Stimulated activated CD8-positive, alpha-beta memory T cell treated with anti-CD3 and anti-CD28 coated beads, Interleukin-4, amount 100 ng/mL, for 1 hour (primary cell): ENCODE results near the gene HYCC2.
A peak's percentile ranks its signal among the peaks of the same experiment; 100 is the strongest.
"Not testable (repeated sequence)": the region's sequence is repeated elsewhere in the genome, so short reads cannot be mapped to it uniquely, and the experiment has no call there.

Source experiments
- DNase-seq, 2 donors: peaks; one replicate each; pipeline ENCODE4 v3.0.0-alpha.2; 2020; ENCODE audit warnings: low read depth in 2 of 2, low spot score in 1 of 2

Gene HYCC2

DNA sequence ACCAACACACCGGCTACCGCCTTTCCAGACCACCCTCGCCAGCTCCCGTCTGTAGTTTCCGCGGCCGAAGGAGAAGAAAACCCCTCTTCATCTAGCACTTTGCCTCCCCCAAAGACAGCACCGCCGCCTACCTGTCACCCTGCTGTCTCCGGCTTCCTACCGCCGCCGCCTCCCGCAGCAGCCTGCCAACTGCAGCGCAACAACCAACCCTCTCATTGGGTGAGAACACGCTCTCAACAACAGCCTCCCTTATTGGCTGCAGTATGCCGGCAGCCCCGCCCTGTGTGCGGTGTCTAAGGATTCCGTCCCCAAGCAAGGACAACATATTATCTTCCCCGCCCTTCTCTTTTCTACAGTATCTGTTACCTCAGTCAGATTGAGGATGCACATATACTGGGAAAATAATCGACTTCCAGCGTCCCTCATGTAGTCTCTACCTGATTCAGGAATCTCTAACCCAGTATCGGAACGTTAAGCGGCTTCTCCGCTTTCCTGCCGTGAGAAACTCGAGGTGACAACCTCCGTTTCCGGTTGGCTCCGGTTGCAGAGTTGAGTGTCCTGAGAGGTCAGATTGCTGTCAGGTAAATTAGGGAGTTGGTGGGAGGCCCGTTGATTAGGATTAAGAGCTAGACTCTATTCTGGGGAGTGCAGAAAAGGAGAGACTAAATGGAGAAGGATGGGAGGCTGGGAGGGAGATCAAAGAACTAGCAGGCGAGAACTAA lies at the start of gene HYCC2, which contains the start of gene NDUFB3:
Gene HYCC2 (minus strand): TSS at position 193 of the 722 bp plus-strand sequence. CDS start 47,662 bp downstream, outside the sequence.
Gene NDUFB3 (plus strand): TSS at position 523 of the 722 bp plus-strand sequence. CDS start 6,882 bp downstream, outside the sequence.
- peak; percentile 82 to 88 for DNase-seq

DNA sequence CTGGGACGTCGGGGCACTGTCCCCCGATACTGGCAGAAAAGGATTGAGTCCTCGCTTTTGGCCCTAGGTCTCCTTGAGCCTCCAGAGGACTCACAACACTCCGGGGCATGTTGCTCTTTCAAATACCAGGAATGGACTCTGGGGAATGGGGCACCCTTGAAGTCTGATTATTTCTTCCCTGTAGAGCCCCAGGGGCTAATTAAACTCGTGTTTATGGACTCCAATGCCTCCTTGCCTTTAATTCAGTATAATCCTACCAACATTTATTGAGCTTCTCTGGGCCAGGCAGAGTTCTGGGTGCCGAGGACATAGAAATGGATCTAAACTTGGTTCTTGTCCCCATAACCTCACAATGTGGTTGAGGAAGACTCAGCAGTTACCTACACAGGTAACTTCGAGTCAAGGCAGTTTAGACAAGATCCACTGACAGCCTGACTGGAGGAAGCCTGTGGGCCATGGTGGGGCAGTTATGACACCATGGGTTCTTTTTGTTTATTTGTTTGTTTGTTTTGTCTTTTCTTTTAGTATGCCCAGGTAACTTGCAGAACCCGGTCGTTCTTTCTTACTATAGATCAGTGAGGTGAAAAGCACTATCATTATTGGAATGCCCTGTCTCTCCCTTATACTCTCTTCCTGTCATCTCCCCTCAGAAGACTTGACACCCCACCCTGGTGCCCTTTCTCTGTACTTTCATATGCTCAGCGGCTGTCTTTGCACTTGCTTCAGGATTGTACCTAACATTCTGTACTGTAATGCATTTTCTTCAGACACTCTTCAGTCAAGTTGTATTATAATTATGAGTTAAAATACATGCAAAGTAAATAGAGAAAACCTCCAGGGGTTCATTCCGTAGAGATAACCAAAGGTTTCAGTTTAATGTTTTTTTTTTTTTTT lies 47.7 kb upstream of the HYCC2 start:
- DNase-seq, result no peak

DNA sequence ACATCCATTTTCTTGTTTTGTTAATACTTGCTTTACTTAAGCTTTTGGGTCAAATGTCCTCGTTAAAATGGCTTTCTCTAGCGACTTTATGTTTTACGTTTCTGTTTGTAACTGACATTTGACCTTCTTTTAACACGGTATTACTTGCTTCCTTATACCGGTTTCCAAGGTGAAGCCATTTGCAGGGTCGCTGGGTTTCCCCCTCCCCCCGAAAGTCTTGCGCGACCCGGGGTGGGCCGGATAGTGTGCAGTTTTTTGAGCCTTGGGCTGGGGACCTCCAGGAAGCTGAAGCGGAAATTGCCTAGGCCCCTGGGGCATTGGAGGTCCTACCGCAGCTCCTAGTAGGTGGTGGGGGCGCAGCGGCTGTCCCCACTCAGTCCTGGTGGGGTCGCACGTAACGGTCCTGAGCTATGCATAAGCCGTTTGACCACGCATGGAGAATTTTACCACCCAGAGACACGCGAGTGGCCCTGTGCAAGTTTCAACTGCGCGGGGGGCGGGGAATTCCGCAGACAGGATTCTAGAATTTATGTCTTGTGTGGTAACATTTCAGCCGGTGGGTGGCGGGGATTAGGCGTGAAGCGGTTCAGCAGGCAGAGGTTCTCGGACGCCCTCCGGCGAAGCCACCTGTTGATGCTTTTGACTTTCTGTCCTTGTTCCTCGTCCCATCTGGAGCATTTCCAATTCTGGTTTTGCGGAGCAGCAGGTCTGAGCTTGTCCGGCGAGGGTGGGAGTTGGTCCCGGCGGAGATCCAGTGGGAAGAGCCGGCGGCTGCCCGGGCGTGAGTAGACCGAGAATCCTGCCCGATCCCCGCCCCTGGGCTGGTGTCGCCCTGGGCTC lies 46.9 kb upstream of the HYCC2 start:
- peak; percentile 66 to 75 for DNase-seq

DNA sequence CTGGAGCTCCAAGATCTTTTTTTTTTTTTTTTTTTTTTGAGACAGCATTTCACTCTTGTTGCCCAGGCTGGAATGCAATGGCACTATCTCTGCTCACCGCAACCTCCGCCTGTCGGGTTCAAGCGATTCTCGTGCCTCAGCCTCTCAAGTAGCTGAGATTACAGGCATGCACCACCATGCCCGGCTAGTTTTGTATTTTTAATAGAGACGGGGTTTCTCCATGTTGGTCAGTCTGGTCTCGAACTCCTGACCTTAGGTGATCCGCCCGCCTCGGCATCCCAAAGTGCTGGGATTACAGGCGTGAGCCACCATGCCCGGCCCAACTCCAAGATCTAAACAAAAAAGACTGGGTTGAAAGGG lies 46.2 kb upstream of the HYCC2 start:
- DNase-seq, result not testable (repeated sequence)

DNA sequence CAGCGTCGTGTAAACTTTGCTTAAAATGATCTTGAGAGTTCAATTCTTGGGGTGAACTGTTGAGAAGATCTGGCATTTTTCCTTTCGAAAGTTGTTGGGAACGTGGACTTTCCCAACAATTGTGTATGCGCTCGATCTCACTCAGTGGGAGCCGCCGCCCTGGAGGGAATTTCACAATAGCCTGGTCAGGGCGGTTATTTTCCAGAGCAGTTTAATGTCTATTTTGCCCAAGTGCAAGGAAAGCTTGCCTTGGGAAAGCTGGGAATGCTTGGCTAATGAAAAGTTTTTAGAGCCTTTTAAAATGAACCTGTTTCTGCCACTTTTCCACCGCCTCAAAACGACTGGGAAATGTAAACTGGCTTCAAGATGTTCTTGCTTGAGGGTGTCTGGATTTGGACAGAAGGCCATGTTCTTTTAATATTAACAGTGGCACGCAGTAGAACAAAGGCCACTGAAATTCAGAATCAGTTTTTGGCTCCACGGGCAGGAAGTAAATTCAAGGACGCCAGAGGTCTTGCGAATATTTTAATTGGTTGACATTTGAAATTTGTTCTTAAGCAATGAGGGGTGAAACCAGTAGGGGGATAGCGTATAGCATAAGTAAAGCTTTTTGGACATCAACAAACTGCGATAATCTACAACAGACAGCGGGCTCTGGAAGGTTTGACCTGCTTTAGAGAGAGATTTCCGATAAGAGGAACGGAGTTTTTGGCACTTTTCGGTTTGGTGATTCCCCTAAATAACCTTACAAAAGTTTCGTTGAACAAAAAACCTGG lies 45.7 kb upstream of the HYCC2 start:
- no peak for DNase-seq

DNA sequence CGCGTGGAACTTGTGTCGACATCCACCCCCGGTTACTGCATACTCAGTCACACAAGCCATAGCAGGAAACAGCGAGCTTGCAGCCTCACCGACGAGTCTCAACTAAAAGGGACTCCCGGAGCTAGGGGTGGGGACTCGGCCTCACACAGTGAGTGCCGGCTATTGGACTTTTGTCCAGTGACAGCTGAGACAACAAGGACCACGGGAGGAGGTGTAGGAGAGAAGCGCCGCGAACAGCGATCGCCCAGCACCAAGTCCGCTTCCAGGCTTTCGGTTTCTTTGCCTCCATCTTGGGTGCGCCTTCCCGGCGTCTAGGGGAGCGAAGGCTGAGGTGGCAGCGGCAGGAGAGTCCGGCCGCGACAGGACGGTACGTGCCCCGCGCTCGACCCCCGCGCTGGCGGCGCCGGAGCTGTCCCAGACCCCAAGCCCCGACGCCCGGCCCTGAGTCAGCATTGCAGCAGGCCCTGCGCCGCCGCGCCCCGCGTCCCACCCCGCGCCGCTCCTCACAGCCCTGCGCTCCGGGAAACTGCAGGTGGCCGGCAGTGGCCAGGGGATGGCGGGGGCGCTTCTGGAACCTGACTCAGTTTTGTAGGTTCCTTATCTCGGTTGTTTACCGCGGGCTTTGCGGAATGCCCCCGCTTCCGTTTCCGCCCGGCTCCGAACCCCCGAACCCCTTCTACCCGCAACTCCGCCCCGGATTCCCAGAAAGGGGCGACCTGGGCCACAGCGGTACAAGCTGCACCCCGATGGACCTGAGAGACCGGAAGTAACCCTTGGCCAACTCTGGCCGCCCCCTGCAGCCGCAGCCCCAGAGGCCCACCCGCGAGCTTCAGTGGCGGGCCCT lies 44.9 kb upstream of the HYCC2 start, which contains the start of gene CFLAR:
Gene CFLAR (plus strand): TSS at position 50 of the 844 bp plus-strand sequence. CDS start 13,702 bp downstream, outside the sequence.
- DNase-seq, result peak; percentile 60 to 66

DNA sequence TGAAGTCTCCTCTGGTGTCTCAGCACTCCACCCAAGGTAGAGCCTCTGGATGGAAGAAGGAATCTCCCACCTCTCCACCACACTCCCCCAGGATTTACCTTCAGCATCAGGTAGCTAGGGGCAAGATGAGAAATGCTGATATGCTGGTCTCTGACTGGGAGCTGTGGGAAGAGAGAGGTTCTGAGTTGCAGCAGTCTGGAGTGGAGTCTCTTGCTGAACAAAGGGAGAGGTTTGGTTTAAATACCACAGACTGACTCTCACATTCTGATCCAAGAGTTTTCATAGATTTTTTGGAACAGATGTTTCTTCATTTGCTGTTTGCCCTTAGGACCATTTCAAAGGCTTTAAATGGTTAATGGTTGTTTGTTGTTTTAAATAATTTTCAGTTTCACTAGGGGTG lies 43.4 kb upstream of the HYCC2 start:
- no peak for DNase-seq

DNA sequence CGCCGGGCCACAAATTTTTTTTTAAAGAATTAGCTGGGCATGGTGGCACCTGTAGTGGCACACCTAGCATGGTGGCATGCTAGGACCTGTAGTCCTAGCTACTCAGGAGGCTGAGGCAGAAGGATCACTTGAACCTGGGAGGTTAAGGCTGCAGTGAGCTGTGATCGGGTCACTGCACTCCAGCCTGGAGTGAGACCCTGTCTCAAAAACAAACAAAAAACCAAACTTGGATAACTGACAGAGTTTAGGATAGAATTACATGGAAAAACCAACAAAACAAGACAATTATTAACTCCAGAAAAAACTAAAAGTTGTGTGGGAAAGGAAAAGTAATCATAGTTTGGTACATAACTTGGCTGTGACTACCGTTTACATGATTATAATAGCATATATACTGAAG lies 42.9 kb upstream of the HYCC2 start:
- DNase-seq, result no peak

DNA sequence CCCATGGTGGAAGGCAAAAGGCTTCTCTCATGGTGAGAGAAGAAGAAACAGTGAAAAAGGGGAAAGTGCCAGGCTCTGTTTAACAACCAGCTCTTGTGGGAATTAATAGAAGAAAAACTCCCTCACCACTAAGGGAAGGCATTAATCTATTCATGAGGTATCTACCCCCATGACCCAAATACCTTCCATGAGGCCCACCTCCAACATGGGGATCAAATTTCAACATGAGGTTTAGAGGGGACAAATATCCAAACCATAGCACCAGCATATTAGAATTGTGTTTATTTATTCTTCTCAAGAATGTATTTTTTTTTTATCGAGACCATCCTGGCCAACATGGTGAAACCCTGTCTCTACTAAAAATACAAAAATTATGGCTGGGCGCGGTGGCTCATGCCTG lies 39.6 kb upstream of the HYCC2 start:
- DNase-seq, result no peak

DNA sequence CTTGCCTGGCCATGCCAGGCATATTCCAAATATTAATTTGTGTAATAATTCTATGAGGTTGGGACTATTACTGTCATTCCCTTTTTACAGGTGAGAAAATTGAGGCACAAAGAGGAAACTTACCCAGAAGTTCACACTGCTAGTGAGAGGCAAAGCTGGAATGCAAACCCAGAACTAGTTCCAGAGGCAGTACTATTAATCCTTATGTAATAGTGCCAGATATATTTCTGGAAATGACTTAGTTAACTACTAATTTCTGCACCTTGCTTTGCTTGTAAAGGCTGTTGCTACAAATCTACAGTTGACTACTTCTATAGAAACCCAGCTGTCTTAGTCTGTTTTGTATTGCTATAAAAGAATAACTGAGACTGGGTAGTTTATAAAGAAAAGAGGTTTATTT lies 39.1 kb upstream of the HYCC2 start:
- DNase-seq, result no peak

DNA sequence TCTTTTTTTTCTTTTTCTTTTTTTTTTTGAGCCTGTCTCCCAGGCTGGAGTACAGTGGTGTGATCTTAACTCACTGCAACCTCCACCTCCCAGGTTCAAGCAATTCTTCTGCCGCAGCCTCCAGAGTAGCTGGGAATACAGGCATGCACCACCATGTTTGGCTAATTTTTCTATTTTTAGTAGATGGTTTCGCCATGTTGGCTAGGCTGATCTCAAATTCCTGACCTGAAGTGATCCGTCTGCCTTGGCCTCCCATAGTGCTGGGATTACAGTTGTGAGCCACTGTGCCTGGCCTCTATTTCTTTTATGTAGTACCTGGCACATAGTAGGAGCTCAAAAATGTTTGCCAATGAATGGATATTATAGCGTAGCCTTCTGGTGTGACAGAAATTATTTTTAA lies 37.7 kb upstream of the HYCC2 start:
- no peak for DNase-seq

DNA sequence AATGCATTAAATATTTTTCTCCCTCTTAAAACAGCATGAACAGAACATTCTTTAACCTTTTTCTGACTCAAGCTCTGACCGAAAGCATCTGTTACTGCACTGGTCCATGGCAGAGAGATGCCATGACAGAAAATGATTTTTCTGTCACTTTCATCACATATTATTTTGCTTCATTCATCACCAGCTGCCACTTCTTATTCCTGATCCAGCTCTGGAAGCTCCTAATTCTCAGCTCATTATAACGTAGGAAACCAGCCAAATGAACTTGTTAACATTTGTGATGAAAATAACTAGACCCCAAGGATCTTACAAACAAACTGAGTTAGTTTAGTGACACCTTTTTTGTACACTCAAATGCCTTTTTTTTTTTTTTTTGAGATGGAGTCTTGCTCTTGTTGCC lies 36.9 kb upstream of the HYCC2 start:
- no peak for DNase-seq

DNA sequence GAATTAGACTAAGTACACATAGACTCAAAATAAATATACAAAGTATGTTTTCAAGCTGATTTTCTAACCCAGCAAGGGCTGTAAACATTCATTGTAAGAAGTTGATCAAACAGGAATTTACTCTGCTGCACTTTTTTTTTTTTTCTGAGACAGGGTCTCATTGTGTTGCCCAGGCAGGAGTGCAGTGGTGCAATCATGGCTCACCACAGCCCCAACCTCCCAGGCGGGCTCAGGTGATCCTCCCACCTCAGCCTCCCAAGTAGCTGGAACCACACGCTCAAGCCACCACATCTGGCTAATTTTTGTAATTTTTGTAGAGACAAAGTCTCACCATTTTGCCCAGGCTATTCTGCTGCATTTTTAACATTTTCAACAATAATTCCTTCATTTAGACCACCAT lies 36.2 kb upstream of the HYCC2 start:
- no peak for DNase-seq

DNA sequence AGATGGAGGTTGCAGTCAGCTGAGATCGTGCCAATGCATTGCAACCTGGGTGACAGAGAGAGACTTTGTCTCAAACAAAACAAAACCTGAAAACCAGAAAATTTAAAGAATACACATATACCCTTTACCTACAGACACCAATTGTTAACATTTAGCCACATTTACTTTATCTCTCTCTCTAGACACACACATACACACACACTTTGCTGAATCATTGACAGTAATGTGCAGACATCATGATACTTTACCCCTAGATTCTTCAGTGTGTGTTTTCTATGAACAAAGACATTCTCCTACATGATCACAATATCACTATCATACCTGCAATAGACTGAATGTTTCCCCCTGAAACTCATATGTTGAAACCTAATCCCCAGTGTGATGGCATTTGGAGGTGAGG lies 34.3 kb upstream of the HYCC2 start:
- no peak for DNase-seq

DNA sequence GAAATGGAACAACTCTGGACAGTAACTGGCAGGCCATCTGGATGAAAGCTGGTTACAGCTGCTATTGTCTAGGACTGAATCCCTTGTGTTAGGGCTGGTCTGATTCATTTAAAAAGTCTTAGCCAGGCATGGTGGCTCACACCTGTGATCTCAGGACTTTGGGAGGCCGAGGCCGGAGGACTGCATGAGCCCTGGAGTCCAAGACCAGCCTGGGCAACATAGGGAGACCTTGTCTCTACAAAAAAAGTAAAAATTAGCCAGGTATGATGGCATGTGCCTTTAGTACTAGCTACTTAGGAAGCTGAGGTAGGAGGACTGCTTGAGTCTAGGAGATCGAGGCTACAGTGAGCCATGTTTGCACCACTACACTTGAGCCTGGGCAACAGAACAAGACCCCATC lies 29.0 kb upstream of the HYCC2 start:
- DNase-seq, result no peak

DNA sequence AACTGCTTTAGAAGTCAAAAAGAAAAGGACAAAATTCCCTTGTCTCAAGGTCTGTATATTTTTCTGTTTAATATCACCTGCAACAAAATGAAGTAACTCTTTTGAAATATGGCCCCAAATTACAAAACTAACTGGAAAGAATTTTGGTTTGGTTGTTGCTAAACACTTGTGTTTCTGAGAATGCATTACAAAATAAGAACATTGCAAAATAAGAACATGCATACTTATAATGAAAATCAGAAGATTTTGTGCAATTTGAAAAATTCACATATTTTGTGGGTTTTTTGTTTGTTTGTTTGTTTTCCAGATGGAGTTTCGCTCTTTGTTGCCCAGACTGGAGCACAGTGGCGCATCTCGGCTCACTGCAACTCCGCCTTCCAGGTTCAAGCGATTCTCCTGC lies 22.1 kb upstream of the HYCC2 start:
- no peak for DNase-seq

DNA sequence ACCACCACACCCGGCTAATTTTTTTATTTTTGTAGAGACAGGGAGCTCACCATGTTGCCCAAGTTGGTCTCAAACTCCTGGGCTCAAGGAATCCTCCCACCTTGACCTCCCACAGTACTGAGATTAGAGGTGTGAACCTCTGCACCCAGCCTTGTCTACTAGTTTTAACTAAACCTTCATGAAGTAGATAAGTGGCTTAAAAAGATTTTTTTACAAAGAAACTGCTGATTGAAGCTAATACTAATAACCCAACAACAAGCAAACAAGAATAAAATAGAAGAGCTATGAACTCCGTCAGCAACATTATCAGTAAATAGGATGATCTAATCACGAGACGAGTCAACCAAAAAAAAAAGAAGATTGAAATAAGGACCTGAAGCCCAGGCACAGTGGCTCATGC lies 19.1 kb upstream of the HYCC2 start:
- no peak for DNase-seq

DNA sequence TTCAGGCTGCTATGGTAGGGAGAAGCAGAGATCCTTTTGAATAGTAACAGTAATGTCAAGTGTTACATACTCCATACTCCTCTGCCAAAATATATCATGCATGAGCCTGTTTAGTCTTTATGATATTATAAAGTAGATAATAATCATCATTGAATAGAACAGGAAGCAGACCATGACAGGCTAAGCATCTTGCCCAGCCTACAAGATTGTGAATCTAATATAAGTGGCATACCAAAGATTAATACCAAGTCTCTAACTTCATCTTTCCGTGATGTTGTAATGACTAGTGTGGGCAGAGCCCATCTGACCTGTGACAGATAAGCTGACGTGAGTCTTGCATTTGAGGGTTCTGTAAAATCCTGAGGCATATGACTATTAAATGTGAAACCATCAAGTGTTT lies 13.4 kb upstream of the HYCC2 start:
- DNase-seq, result no peak

DNA sequence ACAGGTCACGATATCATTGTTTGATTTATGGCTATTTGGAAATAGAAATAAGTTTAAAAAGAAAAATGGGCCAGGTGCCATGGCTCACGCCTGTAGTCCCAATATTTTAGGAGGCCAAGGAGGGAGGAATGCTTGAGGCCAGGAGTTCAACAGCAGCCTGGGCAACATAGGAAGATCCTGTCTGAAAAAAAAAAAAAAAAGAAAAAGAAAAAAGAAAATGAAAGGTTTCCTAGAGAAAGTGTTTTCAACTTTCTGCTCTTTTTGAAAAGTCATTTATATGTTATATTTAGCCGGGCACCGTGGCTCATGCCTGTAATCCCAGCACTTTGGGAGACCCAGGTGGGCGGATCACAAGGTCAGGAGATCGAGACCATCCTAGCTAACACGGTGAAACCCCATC lies 3.5 kb upstream of the HYCC2 start:
- DNase-seq, result no peak

DNA sequence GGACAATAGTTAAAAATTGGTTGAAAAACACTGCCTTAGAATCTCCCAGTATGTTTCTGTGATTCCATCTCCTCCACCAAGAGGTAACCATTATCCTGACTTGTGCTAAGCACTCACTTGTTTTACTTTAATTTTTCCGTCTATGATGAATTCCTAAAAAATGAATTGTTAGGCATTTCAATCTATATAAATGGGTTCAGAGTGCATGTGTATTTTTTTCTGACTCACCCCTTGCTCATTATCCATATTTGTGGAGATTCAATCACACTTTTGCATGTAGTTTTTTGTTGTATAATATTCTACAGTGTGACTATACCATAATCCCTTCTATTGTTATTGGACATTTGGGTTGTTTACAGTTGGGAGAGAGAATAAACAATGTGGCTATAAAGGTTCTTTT lies 1.6 kb upstream of the HYCC2 start:
- no peak for DNase-seq
